Activated CD8-positive, alpha-beta memory T cell treated with anti-CD3 and anti-CD28 coated beads for 36 hours (primary cell): ENCODE results near the gene G3BP1. TPM values are rescaled to one million over a fixed set of nuclear protein-coding genes. Genes with fewer than 3 reads are reported as not detected.
"Not testable (repeated sequence)": the region's sequence is repeated elsewhere in the genome, so short reads cannot be mapped to it uniquely, and the experiment has no call there.

Experiments used
- CTCF ChIA-PET: fragments of 350-600 bp; sonication (Branson Sonifier 250); formaldehyde crosslinking; loops from one replicate; lab custom pipeline; 2021; ENCODE audit warnings: antibody characterized with exemption; lab: Charles Lee
- POLR2A ChIA-PET: fragments of 350-600 bp; sonication (Branson Sonifier 250); formaldehyde crosslinking; loops from one replicate; lab custom pipeline; 2021; ENCODE audit warnings: antibody characterized with exemption; lab: Charles Lee
- total RNA-seq, 2 experiments: library from RNA; stranded (reverse); gene quantifications; one replicate each; pipeline ENCODE4 v1.2.3, GENCODE V29; 2021

Gene G3BP1
- total RNA-seq, result 100 to 1,000 TPM; 368 to 381 TPM

DNA sequence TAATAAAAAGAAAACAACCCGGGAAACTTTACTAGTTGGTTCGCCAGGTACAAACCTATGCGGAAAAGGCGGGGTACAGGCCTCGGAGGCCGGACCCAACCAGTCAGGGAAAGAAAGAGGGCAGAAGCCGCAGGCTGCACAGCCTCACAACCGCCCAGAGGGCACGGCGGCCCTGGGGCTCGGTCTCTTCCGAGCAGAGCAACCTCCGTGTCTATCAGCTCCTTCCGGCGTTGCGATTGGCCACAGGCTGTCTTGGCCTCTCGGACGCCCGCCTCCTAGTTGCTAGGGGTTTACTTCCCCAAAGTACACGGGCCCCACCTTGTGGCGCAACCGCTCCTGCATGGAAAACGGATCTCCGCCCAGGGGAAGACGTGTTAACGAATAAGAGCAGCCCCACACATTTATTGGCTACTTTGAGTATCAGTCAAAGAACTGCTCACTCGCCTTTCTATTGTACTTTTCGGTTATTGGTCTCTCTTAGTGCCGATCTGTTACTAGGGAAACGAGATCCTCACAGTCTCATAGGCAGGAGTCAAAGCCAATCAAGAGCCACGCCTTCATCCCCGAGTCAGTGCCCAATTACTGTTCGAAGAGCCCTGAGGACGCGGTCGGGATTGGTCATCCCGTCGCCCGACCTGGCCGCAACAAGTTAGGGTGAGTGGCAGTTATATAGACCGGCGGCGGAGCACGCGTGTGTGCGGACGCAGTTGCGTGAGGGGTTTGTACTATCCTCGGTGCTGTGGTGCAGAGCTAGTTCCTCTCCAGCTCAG is at the start of gene G3BP1:
Gene G3BP1, plus strand, starts transcription at position 696 of the 770 bp plus-strand sequence. CDS start 14,667 bp downstream, outside the sequence.
- ChIA-PET POLR2A (interaction anchor here (0.6 to 3.1 kb wide), 13 partner anchors 10 to 925 kb away, joined by 3 to 29 read pairs (median 3); partner anchors contain the start of genes ATOX1, GM2A and IRGM), CTCF (interaction anchor here (0.8 to 2.0 kb wide), 6 partner anchors 10 to 113 kb away, joined by 3 to 12 read pairs (median 6); partner anchors contain the start of gene ATOX1)

DNA sequence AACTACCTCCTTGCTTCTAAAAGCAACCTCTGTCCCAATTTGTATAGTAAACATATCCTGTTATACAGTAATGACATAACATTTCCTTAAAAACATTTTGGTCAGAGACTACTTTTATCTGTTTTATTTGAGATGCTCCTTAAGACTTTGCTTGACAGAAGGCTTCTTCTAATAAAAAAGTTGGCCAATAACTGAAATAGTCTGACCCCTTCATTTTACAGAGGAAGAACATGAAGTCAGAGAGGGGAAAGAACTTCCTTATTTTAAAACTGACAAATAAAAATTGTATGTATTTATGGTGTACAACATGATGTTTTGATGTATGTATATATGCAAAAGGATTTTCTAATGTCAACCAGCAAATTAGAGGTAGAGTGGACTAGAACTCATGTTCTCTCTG is 49.2 kb upstream of the G3BP1 start:
- ChIA-PET CTCF (interaction anchor here (1.1 kb wide), 1 partner anchor 19 kb away, joined by 4 read pairs; no protein-coding TSS in a partner anchor), POLR2A (no interaction called here)

DNA sequence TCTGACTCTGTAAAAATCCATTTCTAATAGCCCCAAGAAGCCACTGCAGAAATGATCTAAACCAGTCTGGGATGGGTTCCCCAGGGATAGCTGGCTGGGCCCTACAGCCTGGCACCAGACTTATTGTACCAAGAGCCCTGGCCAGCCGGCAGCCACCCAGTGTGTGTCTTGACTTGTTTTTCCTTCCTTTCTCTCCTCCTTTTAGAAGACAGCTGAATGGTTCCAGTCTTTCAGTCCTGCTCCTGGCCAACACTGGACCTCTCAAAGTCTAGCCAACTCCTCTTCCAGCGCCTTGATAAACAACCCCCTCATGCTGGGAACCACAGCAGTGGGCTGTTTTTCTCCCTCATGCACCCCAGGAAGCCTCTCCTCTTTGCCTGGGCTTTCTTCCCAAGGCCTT is 47.4 kb upstream of the G3BP1 start:
- POLR2A ChIA-PET, result no interaction called here
- CTCF ChIA-PET, result no interaction called here

DNA sequence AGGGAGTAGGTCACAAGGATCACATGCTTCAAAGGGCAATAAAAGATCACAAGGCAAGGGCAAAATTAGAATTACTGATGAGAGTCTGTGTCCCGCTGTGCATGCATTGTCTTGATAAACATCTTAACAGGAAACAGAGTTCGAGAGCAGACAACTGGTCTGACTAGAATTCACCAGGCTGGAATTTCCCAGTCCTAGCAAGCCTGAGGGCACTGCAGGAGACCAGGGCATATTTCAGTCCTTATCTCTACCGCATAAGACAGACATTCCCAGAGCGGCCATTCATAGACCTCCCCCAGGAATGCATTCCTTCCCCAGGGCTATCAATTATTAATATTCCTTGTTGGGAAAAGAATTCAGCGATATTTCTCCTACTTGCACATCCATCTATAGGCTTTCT is 42.2 kb upstream of the G3BP1 start:
- CTCF ChIA-PET, result not testable (repeated sequence)

DNA sequence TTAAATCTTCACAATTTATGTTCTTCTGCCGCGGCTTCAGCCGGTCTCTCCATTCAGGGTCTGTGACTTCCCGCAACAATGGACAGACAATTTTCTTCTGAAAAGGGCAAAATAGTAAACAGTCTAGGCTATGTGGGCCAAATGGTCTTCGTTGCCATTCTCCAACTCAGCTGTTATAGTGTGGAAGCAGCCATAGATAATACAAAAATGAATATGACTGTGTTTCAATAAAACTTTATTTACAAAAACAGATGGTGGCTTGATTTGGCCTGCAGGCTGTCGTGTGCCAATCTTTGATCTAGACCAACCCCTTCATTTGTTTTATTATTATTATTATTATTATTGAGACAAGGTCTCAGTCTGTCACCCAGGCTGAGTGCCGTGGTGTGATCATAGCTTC is 41.4 kb upstream of the G3BP1 start:
- CTCF ChIA-PET, result interaction anchor here (1.2 kb wide), 1 partner anchor 9 kb away, joined by 3 read pairs; no protein-coding TSS in a partner anchor
- POLR2A ChIA-PET, result no interaction called here

More for the DNA sequence above, 42.2 kb upstream of the G3BP1 start:
- POLR2A ChIA-PET, result not testable (repeated sequence)

DNA sequence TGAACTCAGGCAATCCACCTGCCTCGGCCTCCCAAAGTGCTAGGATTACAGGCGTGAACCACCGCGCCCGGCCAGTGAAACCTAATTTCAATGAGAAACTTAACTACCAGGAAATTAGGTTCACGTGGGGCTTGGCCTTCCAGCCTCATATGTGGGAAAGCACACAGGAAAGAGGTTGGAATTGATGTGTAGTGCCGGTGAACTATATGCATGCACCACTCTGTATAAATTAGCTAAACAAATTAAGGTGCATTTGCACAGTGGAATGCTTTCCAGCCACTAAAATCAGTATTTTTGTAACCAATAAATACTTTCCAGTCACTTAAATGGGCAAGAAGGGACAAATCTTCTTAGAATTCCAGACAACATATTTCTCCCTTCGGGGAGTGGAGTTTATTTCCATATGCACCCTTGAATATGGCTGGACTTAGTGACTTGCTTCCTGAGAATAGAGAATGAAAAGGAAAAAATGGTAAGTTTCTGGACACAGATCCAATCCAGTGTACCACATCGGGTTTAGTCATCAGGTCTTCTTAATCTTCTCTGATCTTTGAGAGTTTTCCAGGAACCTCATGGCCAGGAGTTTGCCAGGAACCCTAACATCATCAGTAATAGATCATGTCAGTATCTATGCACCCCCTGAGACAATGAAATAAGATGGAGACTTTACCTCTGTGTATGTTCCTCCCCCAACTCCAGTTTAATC is 38.2 kb upstream of the G3BP1 start:
- ChIA-PET CTCF (no interaction called here), POLR2A (no interaction called here)

DNA sequence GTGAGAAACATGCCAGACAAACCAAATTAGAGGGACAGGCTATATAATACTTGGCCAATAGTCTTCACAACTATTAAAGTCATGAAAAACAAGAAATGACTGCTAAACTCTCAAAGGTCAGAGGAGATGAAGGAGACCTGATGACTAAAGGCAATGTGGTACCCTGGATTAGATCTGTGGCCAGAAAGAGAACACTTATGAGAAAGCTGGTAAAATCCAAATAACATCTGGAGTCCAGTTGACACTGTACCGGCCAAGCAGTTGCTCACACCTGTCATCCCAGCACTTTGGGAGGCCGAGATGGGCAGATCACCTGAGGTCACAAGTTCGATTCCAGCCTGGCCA is 37.7 kb upstream of the G3BP1 start:
- ChIA-PET POLR2A (no interaction called here), CTCF (no interaction called here)

DNA sequence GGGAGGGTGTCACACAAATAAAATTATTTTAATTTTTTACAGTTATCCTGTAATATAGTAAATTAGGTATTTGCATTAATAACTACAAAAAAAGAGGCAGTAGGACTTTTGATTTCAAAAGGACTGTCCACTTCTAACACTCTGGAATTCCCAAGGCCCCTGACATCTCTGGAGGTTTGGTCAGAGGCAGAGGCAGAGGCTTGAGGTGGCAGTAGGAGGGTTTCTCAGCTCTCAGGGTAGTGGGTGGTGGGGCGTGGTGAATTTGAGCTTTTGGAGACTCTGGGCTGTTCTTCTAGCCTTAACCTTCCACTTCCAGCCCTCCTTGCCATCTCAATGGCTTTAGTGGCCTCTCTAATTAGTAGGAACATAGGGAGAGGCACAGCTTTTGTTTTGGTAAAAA is 36.1 kb upstream of the G3BP1 start:
- ChIA-PET CTCF (interaction anchor here (0.6 kb wide), 1 partner anchor 15 kb away, joined by 3 read pairs; no protein-coding TSS in a partner anchor), POLR2A (no interaction called here)

DNA sequence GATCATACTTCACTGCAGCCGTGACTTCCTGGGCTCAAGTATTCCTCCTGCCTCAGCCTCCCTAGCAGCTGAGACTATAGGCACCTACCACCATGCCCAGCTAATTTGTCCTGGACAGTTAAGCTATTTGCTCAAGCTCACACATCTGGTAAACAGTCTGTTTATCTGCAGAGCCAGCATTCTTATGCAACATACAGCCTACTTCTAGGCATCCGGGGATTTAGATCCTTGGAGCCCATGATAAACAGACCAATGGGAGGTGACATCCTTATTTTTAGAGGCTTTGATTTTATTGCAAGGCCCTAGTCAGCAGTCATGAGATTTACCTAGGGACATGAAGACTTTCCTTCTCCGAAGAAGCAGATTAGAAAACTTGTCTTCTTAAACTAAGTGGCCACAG is 34.3 kb upstream of the G3BP1 start:
- CTCF ChIA-PET, result interaction anchor here (0.8 to 6.2 kb wide), 3 partner anchors 14 to 85 kb away, joined by 3 to 38 read pairs (median 3); no protein-coding TSS in a partner anchor
- POLR2A ChIA-PET, result no interaction called here

DNA sequence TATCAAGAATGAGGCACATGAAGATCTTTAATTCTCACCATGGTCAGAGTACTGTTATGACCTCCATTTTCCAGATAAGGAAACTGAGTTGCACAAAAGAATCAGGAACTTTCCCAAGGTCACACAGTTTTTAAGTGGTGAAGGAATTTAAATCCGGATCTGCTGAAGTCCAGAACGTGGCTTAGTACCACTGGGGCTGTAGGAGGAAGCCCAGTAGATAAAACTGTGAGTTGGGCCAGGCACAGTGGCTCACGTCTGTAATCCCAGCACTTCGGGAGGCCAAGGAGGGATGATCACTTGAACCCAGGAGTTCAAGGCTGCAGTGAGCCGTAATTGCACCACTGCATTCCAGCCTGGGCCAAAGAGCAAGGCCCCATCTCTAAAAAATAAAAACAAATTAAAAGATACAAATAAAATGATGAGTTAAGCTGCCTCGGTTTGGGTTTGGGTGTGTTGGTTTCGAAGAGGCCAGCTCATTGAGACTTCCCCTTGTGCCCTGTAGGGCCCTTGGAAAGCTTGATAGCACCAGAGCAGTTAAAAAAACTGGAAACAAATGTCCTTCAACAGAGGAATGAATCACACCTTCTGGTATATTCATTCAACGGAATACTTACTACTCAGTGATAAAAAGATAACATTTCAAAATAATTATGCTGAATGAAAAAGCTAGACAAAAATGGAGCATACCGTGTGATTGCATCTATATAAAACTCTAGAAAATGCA is 33.5 kb upstream of the G3BP1 start:
- ChIA-PET POLR2A (no interaction called here), CTCF (interaction anchor here (1.0 to 6.2 kb wide), 2 partner anchors 22 to 80 kb away, joined by 3 to 38 read pairs; no protein-coding TSS in a partner anchor)

DNA sequence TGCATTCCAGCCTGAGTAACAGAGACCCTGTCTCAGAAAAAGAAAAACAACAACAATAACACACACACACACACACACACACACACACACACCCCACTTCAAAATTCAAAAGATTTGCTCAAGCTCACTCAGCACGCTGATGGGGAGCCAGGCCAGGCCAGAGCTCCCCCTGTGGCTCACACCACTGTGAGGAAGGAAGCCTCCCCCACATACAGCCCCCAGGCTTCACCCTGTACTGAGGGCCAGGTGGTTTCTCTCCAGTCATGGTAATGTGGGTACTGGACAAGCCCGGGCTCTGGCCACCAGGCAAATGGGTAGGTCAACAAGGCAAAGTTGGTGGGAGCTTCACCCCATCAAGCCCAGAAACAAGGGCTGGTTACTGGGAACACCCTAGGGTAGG is 32.4 kb upstream of the G3BP1 start:
- CTCF ChIA-PET, result interaction anchor here (0.7 to 6.2 kb wide), 7 partner anchors 9 to 87 kb away, joined by 3 to 38 read pairs (median 3); no protein-coding TSS in a partner anchor

DNA sequence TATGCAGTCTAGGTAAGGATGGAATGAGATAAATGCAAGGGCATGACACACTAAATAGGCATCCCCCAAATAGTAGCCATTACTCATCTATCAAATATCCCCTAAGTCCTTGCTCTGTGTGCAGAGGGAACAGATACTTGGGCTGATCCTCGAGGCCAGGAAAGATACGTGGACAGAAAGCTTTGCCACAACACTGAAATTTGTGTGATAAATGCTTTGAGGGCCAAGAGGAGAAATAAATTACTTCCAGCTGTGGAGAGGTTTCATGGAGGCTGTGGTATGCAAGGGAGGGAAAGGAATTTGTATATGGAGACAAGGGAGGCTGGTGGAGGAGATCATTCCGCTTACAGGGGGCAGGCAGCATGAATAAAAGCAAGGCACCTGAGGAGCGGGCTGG is 31.8 kb upstream of the G3BP1 start:
- POLR2A ChIA-PET, result no interaction called here

More for the DNA sequence above, 32.4 kb upstream of the G3BP1 start:
- POLR2A ChIA-PET, result no interaction called here

DNA sequence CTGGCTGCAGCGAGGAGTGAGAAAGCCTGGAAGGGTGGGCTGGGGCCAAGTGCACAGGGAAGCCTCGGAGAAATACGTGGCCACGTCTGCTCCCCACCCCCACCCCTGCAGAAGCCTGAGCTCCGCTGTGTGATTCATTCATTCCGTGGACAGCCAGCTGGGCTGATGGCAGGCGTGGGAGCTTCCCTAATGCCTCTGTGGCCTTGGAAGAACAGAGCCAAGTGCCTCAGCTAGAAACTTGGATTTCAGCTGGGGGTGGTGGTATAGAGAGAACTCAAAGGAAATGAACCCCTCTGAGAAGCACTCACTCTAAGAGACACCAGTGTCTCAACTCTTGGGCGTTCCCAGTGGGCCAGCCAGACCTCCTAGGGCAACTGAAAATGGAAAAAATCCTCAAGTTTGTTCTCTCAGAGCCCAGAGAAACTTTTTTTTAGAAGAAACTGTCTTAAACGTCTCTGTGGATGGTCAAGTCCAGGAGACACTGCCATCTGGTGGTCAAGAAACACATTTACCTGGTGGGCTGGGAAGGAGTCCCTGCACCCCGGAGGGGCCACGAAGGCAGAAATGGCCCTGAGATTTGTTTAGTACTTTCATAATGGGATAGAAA is 31.3 kb upstream of the G3BP1 start:
- ChIA-PET POLR2A (no interaction called here), CTCF (interaction anchor here (0.8 to 6.2 kb wide), 10 partner anchors 12 to 101 kb away, joined by 3 to 38 read pairs (median 4); no protein-coding TSS in a partner anchor)

More for the DNA sequence above, 31.8 kb upstream of the G3BP1 start:
- CTCF ChIA-PET, result interaction anchor here (0.8 to 6.2 kb wide), 9 partner anchors 9 to 101 kb away, joined by 3 to 38 read pairs (median 5); no protein-coding TSS in a partner anchor

DNA sequence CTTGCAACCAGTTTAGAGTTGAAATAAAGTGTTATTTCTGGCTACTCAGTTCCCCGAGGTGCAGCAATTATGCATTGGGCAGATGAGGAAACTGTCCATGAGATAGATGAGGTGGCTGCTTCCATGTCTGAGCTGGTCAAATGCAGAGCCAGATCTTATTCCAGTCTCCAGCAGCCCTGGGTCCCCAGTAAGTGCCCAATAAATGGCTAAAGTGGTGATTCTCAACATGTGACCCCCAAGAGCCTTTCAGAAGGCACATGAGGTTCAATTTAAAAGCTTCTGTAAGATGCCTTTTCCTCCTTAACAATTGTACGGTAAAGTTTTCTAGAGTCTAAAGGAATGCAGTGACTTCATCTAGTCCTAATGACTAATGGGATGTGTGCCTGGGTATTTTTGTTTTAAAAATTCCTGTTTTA is 30.8 kb upstream of the G3BP1 start:
- ChIA-PET POLR2A (no interaction called here), CTCF (interaction anchor here (0.8 to 6.2 kb wide), 6 partner anchors 11 to 89 kb away, joined by 3 to 38 read pairs (median 8); no protein-coding TSS in a partner anchor)

DNA sequence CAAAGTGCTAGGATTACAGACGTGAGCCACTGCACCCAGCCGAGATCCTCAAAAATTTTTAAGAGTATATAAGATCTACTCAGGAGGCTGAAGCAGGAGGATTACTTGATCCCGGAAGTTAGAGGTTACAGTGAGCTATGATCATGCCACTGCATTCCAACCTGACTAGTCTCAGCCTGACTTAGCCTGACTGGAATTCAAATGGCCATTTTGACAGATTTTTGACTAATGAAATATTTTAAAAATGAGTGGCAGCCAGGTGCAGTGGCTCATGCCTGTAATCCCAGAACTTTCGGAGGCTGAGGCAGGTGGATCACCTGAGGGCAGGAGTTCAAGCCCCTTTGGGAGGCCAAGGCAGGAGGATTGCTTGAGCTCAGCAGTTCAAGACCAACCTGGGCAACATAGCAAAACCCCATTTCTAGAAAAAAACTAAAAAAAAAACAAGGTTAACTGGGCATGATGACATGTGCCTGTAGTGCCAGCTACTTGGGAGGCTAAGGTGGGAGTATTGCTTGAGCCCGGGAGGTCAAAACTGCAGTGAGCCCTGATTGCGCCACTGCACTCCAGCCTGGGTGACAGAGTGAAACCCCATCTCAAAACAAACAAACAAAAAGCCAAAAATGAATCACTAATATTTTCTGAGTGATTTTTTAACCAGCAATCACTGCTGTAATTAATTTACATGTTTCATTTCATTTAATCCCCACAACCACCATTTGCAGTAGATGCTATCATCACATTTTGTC is 29.9 kb upstream of the G3BP1 start:
- CTCF ChIA-PET, result interaction anchor here (1.0 to 6.2 kb wide), 4 partner anchors 10 to 84 kb away, joined by 4 to 38 read pairs (median 11); no protein-coding TSS in a partner anchor
- POLR2A ChIA-PET, result no interaction called here

DNA sequence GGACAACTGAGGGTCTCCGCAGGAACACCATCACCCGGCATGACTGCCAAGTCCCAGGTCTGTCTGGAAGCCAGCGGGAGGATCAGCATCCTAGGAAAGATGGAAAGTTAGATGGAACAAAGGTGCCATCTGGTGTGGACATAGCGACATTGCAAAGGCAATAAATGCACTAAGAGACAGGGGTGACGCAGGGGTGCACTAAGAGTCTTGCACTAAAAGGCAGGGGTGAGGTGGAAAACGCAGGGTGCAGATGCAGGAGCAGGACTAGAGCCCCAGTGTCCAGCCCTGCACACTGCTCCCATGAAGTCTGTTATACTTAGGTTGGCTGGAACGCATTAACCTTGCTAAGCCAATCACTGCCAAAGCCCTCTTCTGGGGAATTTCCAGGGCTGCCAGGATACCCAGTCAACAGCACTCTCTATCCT is 28.9 kb upstream of the G3BP1 start:
- ChIA-PET POLR2A (no interaction called here), CTCF (interaction anchor here (6.2 kb wide), 1 partner anchor 85 kb away, joined by 38 read pairs; no protein-coding TSS in a partner anchor)

DNA sequence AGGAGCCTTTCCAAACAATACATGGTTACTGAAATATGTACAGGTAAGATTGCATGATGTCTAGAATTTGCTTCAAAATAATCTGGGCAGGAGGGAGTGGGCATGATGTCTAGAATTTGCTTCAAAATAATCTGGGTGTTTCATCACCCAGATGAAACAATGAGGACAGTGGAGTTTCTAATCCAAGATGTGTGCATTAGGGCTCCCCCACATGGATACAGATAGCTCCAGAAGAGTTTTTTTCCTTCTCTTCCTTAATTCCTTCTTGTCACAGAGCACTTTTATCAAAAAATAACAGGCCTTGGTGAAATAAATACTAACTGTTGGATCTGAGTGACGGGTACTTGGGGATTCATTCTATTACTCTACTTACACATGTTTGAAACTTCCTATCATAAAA is 28.2 kb upstream of the G3BP1 start:
- POLR2A ChIA-PET, result no interaction called here
- CTCF ChIA-PET, result no interaction called here
